ENCODE results near the gene MME.

Gene MME

GRCh38 chr3:155225417-155225816 is 145.3 kb downstream of the MME start:
- no peak for TF ChIP-seq CTCF (IDR thresholded peaks at IDR 0.05; ENCODE audit: low read length, missing control alignments)
- H3K4me3 ChIP-seq (replicated peaks; ENCODE audit: low read depth, low read length) = no peak overlapping the region

GRCh38 chr3:155227141-155227540 is 147.0 kb downstream of the MME start:
- TF ChIP-seq CTCF (IDR thresholded peaks at IDR 0.05; ENCODE audit: low read length, missing control alignments) = no peak
- no peak overlapping the region for H3K4me3 ChIP-seq (replicated peaks; ENCODE audit: low read depth, low read length)
- no peak for DNase-seq (ENCODE audit: low read depth)

More at GRCh38 chr3:155225417-155225816, 145.3 kb downstream of the MME start:
- DNase-seq (ENCODE audit: low read depth) = no peak

GRCh38 chr3:155228676-155229075 is 148.6 kb downstream of the MME start:
- no peak for DNase-seq (ENCODE audit: low read depth)
- TF ChIP-seq CTCF (IDR thresholded peaks at IDR 0.05; ENCODE audit: low read length, missing control alignments) = no peak
- no peak overlapping the region for H3K4me3 ChIP-seq (replicated peaks; ENCODE audit: low read depth, low read length)

GRCh38 chr3:155229086-155229485 is 149.0 kb downstream of the MME start:
- no peak for DNase-seq (ENCODE audit: low read depth)
- TF ChIP-seq CTCF (IDR thresholded peaks at IDR 0.05; ENCODE audit: low read length, missing control alignments) = no peak
- H3K4me3 ChIP-seq (replicated peaks; ENCODE audit: low read depth, low read length) = no peak overlapping the region

- no peak overlapping the region for H3K4me3 ChIP-seq (replicated peaks; ENCODE audit: low read depth, low read length)
- no peak for TF ChIP-seq CTCF (IDR thresholded peaks at IDR 0.05; ENCODE audit: low read length, missing control alignments)
- DNase-seq (ENCODE audit: low read depth) = peak; percentile 75
Observed at GRCh38 chr3:155230382-155230781, 150.3 kb downstream of the MME start.

- no peak overlapping the region for H3K4me3 ChIP-seq (replicated peaks; ENCODE audit: low read depth, low read length)
- no peak for DNase-seq (ENCODE audit: low read depth)
- TF ChIP-seq CTCF (IDR thresholded peaks at IDR 0.05; ENCODE audit: low read length, missing control alignments) = no peak
Observed at GRCh38 chr3:155231792-155232191, 151.7 kb downstream of the MME start.

GRCh38 chr3:155232605-155233004 is 152.5 kb downstream of the MME start:
- TF ChIP-seq CTCF (IDR thresholded peaks at IDR 0.05; ENCODE audit: low read length, missing control alignments) = no peak
- H3K4me3 ChIP-seq (replicated peaks; ENCODE audit: low read depth, low read length) = no peak overlapping the region
- peak; percentile 95 for DNase-seq (ENCODE audit: low read depth)
